ENCODE results near the gene SELENOO.
A peak's percentile ranks its signal among the peaks of the same experiment; 100 is the strongest.

The SELENOO gene

DNA sequence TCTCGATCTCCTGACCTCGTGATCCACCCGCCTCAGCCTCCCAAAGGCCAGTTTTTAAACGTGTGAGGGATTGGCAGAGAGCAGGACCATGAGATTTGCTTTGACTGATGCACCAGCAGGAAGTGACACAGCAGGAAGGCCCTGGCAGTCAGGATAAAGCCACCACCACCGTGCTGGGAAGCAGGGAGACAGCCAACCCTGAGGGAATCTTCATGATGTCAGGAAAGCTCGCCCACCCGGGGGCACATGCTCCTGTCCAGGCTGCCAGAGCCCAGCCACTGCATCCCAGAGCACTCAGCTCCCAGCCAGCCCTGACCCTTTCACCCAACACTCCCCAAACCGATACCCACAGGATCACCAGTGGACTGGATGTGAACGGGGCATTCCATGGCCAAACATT, 37.9 kb downstream of the SELENOO start:
- Histone ChIP-seq H3K4me1 (ENCODE audit: control insufficient read depth, low read length) (peaks cover 9% of the 10 kb centered on the region), H3K4me2 (ENCODE audit: low read length) (no peak overlapping the region), H4K20me1 (ENCODE audit: control insufficient read depth, insufficient read depth, low read depth, low read length) (peaks cover 10% of the 10 kb centered on the region; the same call in 1 of the 2 replicates), H3K27ac (ENCODE audit: low read depth, low read length) (no peak overlapping the region), H3K9me2 (replicated peaks; ENCODE audit: control insufficient read depth, low read length) (no peaks in the 10 kb centered on the region), H3K4me3 (ENCODE audit: low read length) (no peak overlapping the region), H3K36me3 (ENCODE audit: control insufficient read depth, low read length) (peaks cover 41% of the 10 kb centered on the region), H3K27me3 (ENCODE audit: control insufficient read depth, low read length) (no peaks in the 10 kb centered on the region), H3K9me3 (ENCODE audit: control insufficient read depth, insufficient read depth, low read length) (peaks cover 6% of the 10 kb centered on the region; the same call in 1 of the 2 replicates), H3F3A (ENCODE audit: control insufficient read depth, insufficient read depth) (peaks cover 5% of the 10 kb centered on the region; the same call in 1 of the 2 replicates), H3K79me2 (ENCODE audit: control insufficient read depth, low read length) (peaks cover 96% of the 10 kb centered on the region)
- TF ChIP-seq, protein P1, sequence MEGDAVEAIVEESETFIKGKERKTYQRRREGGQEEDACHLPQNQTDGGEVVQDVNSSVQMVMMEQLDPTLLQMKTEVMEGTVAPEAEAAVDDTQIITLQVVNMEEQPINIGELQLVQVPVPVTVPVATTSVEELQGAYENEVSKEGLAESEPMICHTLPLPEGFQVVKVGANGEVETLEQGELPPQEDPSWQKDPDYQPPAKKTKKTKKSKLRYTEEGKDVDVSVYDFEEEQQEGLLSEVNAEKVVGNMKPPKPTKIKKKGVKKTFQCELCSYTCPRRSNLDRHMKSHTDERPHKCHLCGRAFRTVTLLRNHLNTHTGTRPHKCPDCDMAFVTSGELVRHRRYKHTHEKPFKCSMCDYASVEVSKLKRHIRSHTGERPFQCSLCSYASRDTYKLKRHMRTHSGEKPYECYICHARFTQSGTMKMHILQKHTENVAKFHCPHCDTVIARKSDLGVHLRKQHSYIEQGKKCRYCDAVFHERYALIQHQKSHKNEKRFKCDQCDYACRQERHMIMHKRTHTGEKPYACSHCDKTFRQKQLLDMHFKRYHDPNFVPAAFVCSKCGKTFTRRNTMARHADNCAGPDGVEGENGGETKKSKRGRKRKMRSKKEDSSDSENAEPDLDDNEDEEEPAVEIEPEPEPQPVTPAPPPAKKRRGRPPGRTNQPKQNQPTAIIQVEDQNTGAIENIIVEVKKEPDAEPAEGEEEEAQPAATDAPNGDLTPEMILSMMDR (IDR thresholded peaks at IDR 0.05; ENCODE audit: low read depth, low read length, poor library complexity, severe bottlenecking): no peak
- no peak for TF ChIP-seq EZH2phosphoT487 (IDR thresholded peaks at IDR 0.05; ENCODE audit: borderline replicate concordance, low read length)

DNA sequence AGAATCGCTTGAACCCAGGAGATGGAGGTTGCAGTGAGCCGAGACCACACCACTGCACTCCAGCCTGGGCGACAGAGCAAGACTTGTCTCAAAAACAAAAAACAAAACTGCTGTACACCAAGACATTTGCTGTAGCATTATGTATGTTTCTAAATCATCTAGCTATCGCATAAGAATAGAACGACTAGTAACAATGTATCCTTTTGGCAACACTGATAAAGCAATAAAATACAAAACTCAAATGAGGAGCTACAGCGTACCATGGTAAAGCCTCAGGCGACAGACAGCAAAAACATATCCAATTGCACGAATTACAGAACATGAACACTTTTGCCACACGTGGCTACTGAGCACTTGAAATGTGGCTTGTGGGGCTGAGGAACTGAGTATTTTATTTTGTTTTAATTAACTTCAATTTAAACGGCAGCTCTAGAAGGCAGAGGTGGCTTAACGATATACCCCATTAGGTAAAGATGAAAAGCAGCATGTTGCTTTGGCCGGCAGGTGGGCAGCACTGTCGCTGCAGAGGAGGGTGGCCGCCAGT, 41.7 kb downstream of the SELENOO start:
- no peaks in the 10 kb centered on the region for H3K9me3 ChIP-seq (ENCODE audit: control insufficient read depth, insufficient read depth, low read length)
- H3K27ac ChIP-seq (ENCODE audit: low read depth, low read length): no peak overlapping the region
- H3K4me3 ChIP-seq (ENCODE audit: low read length): peak overlapping the region; percentile 90
- H4K20me1 ChIP-seq (ENCODE audit: control insufficient read depth, insufficient read depth, low read depth, low read length): peaks cover 10% of the 10 kb centered on the region; the same call in 1 of the 2 replicates
- no peak for TF ChIP-seq EZH2phosphoT487 (IDR thresholded peaks at IDR 0.05; ENCODE audit: borderline replicate concordance, low read length)
- TF ChIP-seq, protein P1 (IDR thresholded peaks at IDR 0.05; ENCODE audit: low read depth, low read length, poor library complexity, severe bottlenecking): no peak
- H3K36me3 ChIP-seq (ENCODE audit: control insufficient read depth, low read length): peaks cover 45% of the 10 kb centered on the region
- H3K79me2 ChIP-seq (ENCODE audit: control insufficient read depth, low read length): peaks cover 88% of the 10 kb centered on the region
- peaks cover 20% of the 10 kb centered on the region for H3K4me1 ChIP-seq (ENCODE audit: control insufficient read depth, low read length)
- H3K27me3 ChIP-seq (ENCODE audit: control insufficient read depth, low read length): no peaks in the 10 kb centered on the region
- peaks cover 4% of the 10 kb centered on the region; the same call in 1 of the 2 replicates for H3F3A ChIP-seq (ENCODE audit: control insufficient read depth, insufficient read depth)
- no peaks in the 10 kb centered on the region for H3K9me2 ChIP-seq (replicated peaks; ENCODE audit: control insufficient read depth, low read length)
- peak overlapping the region; percentile 87 for H3K4me2 ChIP-seq (ENCODE audit: low read length)

DNA sequence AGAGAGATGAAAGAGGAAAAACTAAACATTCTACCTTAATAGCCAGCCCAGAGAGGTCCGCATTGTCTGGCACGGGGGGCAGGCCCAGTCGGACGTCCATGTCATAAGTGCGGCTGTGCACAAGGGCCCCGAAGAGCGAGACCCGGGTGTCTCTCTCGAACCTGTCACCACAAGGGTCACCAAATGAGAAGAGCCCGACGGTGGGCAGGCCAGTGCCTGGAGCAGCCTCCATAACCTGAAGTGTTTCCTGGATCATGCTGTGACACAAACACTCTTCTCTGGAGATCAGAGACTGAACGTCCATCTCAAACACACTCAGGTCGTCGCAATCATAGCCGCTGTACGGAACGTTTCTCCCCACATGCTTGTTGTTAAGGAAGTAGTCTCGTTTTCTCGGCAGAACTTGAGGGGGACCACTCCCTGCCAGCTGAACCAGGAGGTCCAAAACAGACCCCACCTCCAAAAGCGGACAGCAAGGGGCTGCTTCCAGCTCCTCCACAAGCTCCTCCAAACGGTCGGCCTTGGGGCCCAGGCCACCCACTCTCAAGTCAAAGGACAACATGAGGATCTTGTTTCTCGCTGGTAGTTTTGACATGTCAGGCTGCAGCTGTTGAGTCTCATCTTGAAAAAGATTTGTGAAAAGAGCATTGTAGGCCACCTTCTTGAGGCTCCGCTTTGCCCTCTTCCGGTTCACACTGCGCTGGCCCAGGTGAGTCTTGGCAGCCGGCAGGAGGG, 43.0 kb downstream of the SELENOO start:
- H3K27me3 ChIP-seq (ENCODE audit: control insufficient read depth, low read length): no peaks in the 10 kb centered on the region
- H3K9me3 ChIP-seq (ENCODE audit: control insufficient read depth, insufficient read depth, low read length): no peaks in the 10 kb centered on the region
- peak overlapping the region; percentile 67 for H3K27ac ChIP-seq (ENCODE audit: low read depth, low read length)
- H3K4me1 ChIP-seq (ENCODE audit: control insufficient read depth, low read length): peaks cover 29% of the 10 kb centered on the region
- H3K9me2 ChIP-seq (replicated peaks; ENCODE audit: control insufficient read depth, low read length): no peaks in the 10 kb centered on the region
- H3K4me3 ChIP-seq (ENCODE audit: low read length): peak overlapping the region; percentile 90
- peaks cover 78% of the 10 kb centered on the region for H3K79me2 ChIP-seq (ENCODE audit: control insufficient read depth, low read length)
- TF ChIP-seq, protein P1 (IDR thresholded peaks at IDR 0.05; ENCODE audit: low read depth, low read length, poor library complexity, severe bottlenecking): no peak
- TF ChIP-seq EZH2phosphoT487 (IDR thresholded peaks at IDR 0.05; ENCODE audit: borderline replicate concordance, low read length): no peak
- H3K4me2 ChIP-seq (ENCODE audit: low read length): peak overlapping the region; percentile 87
- H3F3A ChIP-seq (ENCODE audit: control insufficient read depth, insufficient read depth): peaks cover 4% of the 10 kb centered on the region; the same call in 1 of the 2 replicates
- H3K36me3 ChIP-seq (ENCODE audit: control insufficient read depth, low read length): peaks cover 46% of the 10 kb centered on the region
- peaks cover 10% of the 10 kb centered on the region; the same call in 1 of the 2 replicates for H4K20me1 ChIP-seq (ENCODE audit: control insufficient read depth, insufficient read depth, low read depth, low read length)
